ENCODE results near the gene SPATA24.

The SPATA24 gene

GRCh38 chr5:139407517-139407916 is 3.6 kb upstream of the SPATA24 start:
- DNase-seq (ENCODE audit: low read depth, low spot score), result no peak

GRCh38 chr5:139406963-139407362 is 3.1 kb upstream of the SPATA24 start:
- Histone ChIP-seq H3K9me3 (ENCODE audit: insufficient read depth, low read length) (no peaks in the 10 kb centered on the region), H3K27me3 (ENCODE audit: insufficient read depth, insufficient read length) (no peaks in the 10 kb centered on the region), H3K4me3 (ENCODE audit: insufficient read length, low read depth) (no peak overlapping the region), H3K9ac (ENCODE audit: insufficient read length, low read depth) (no peak overlapping the region), H3K4me1 (ENCODE audit: insufficient read depth, insufficient read length) (peaks cover 2% of the 10 kb centered on the region), H3K36me3 (ENCODE audit: insufficient read depth, insufficient read length, low read length) (no peaks in the 10 kb centered on the region)
- no peak for DNase-seq (ENCODE audit: low read depth, low spot score)
- TF ChIP-seq ZNF274 (IDR thresholded peaks at IDR 0.05; ENCODE audit: low read depth, low read length) (no peak), SUZ12 (IDR thresholded peaks at IDR 0.05; ENCODE audit: extremely low read depth, insufficient read depth, insufficient read length) (no peak), YY1 (IDR thresholded peaks at IDR 0.05; ENCODE audit: insufficient read depth, insufficient read length) (no peak)

More at GRCh38 chr5:139407517-139407916, 3.6 kb upstream of the SPATA24 start:
- TF ChIP-seq ZNF274 (IDR thresholded peaks at IDR 0.05; ENCODE audit: low read depth, low read length) (no peak), YY1 (IDR thresholded peaks at IDR 0.05; ENCODE audit: insufficient read depth, insufficient read length) (no peak), SUZ12 (IDR thresholded peaks at IDR 0.05; ENCODE audit: extremely low read depth, insufficient read depth, insufficient read length) (no peak)
- Histone ChIP-seq H3K36me3 (ENCODE audit: insufficient read depth, insufficient read length, low read length) (peaks cover 2% of the 10 kb centered on the region), H3K4me3 (ENCODE audit: insufficient read length, low read depth) (no peak overlapping the region), H3K9me3 (ENCODE audit: insufficient read depth, low read length) (no peaks in the 10 kb centered on the region), H3K4me1 (ENCODE audit: insufficient read depth, insufficient read length) (peaks cover 2% of the 10 kb centered on the region), H3K27me3 (ENCODE audit: insufficient read depth, insufficient read length) (no peaks in the 10 kb centered on the region), H3K9ac (ENCODE audit: insufficient read length, low read depth) (no peak overlapping the region)

GRCh38 chr5:139404484-139404840 is 573 bp upstream of the SPATA24 start:
- no peak for TF ChIP-seq SUZ12 (IDR thresholded peaks at IDR 0.05; ENCODE audit: extremely low read depth, insufficient read depth, insufficient read length)
- no peak for TF ChIP-seq YY1 (IDR thresholded peaks at IDR 0.05; ENCODE audit: insufficient read depth, insufficient read length)
- TF ChIP-seq ZNF274 (IDR thresholded peaks at IDR 0.05; ENCODE audit: low read depth, low read length), result no peak
- Histone ChIP-seq H3K9ac (ENCODE audit: insufficient read length, low read depth) (peak overlapping the region; percentile 76), H3K4me3 (ENCODE audit: insufficient read length, low read depth) (peak overlapping the region; percentile 32), H3K36me3 (ENCODE audit: insufficient read depth, insufficient read length, low read length) (peaks cover 6% of the 10 kb centered on the region), H3K9me3 (ENCODE audit: insufficient read depth, low read length) (no peaks in the 10 kb centered on the region), H3K4me1 (ENCODE audit: insufficient read depth, insufficient read length) (peaks cover 2% of the 10 kb centered on the region), H3K27me3 (ENCODE audit: insufficient read depth, insufficient read length) (no peaks in the 10 kb centered on the region)
- DNase-seq (ENCODE audit: low read depth, low spot score), result no peak

- Histone ChIP-seq H3K9me3 (ENCODE audit: insufficient read depth, low read length) (no peaks in the 10 kb centered on the region), H3K4me1 (ENCODE audit: insufficient read depth, insufficient read length) (peaks cover 2% of the 10 kb centered on the region), H3K4me3 (ENCODE audit: insufficient read length, low read depth) (peak overlapping the region; percentile 59), H3K27me3 (ENCODE audit: insufficient read depth, insufficient read length) (no peaks in the 10 kb centered on the region), H3K36me3 (ENCODE audit: insufficient read depth, insufficient read length, low read length) (peaks cover 6% of the 10 kb centered on the region), H3K9ac (ENCODE audit: insufficient read length, low read depth) (peak overlapping the region; percentile 76)
- TF ChIP-seq YY1 (IDR thresholded peaks at IDR 0.05; ENCODE audit: insufficient read depth, insufficient read length) (no peak), SUZ12 (IDR thresholded peaks at IDR 0.05; ENCODE audit: extremely low read depth, insufficient read depth, insufficient read length) (no peak), ZNF274 (IDR thresholded peaks at IDR 0.05; ENCODE audit: low read depth, low read length) (no peak)
- DNase-seq (ENCODE audit: low read depth, low spot score), result no peak
Measured at GRCh38 chr5:139403418-139403786, 487 bp downstream of the SPATA24 start.

- Histone ChIP-seq H3K9me3 (ENCODE audit: insufficient read depth, low read length) (no peaks in the 10 kb centered on the region), H3K36me3 (ENCODE audit: insufficient read depth, insufficient read length, low read length) (peaks cover 6% of the 10 kb centered on the region), H3K27me3 (ENCODE audit: insufficient read depth, insufficient read length) (no peaks in the 10 kb centered on the region), H3K4me3 (ENCODE audit: insufficient read length, low read depth) (no peak overlapping the region), H3K9ac (ENCODE audit: insufficient read length, low read depth) (no peak overlapping the region), H3K4me1 (ENCODE audit: insufficient read depth, insufficient read length) (peaks cover 2% of the 10 kb centered on the region)
- peak; percentile 27 for DNase-seq (ENCODE audit: low read depth, low spot score)
- TF ChIP-seq ZNF274 (IDR thresholded peaks at IDR 0.05; ENCODE audit: low read depth, low read length), result no peak
- no peak for TF ChIP-seq SUZ12 (IDR thresholded peaks at IDR 0.05; ENCODE audit: extremely low read depth, insufficient read depth, insufficient read length)
- TF ChIP-seq YY1 (IDR thresholded peaks at IDR 0.05; ENCODE audit: insufficient read depth, insufficient read length), result no peak
Measured at GRCh38 chr5:139402561-139403158, 1.2 kb downstream of the SPATA24 start.

- TF ChIP-seq YY1 (IDR thresholded peaks at IDR 0.05; ENCODE audit: insufficient read depth, insufficient read length) (no peak), ZNF274 (IDR thresholded peaks at IDR 0.05; ENCODE audit: low read depth, low read length) (no peak), SUZ12 (IDR thresholded peaks at IDR 0.05; ENCODE audit: extremely low read depth, insufficient read depth, insufficient read length) (no peak)
Measured at GRCh38 chr5:139401546-139401945, 2.3 kb downstream of the SPATA24 start.

GRCh38 chr5:139399501-139400121 is 4.3 kb downstream of the SPATA24 start:
- TF ChIP-seq ZNF274 (IDR thresholded peaks at IDR 0.05; ENCODE audit: low read depth, low read length) (no peak), YY1 (IDR thresholded peaks at IDR 0.05; ENCODE audit: insufficient read depth, insufficient read length) (no peak), SUZ12 (IDR thresholded peaks at IDR 0.05; ENCODE audit: extremely low read depth, insufficient read depth, insufficient read length) (no peak)
- H3K9ac ChIP-seq (ENCODE audit: insufficient read length, low read depth), result no peak overlapping the region
- H3K4me1 ChIP-seq (ENCODE audit: insufficient read depth, insufficient read length), result peaks cover 11% of the 10 kb centered on the region
- H3K9me3 ChIP-seq (ENCODE audit: insufficient read depth, low read length), result no peaks in the 10 kb centered on the region
- no peak overlapping the region for H3K4me3 ChIP-seq (ENCODE audit: insufficient read length, low read depth)
- no peaks in the 10 kb centered on the region for H3K27me3 ChIP-seq (ENCODE audit: insufficient read depth, insufficient read length)
- peaks cover 6% of the 10 kb centered on the region for H3K36me3 ChIP-seq (ENCODE audit: insufficient read depth, insufficient read length, low read length)
- DNase-seq (ENCODE audit: low read depth, low spot score), result no peak

More at GRCh38 chr5:139401546-139401945, 2.3 kb downstream of the SPATA24 start:
- Histone ChIP-seq H3K36me3 (ENCODE audit: insufficient read depth, insufficient read length, low read length) (peaks cover 6% of the 10 kb centered on the region), H3K4me1 (ENCODE audit: insufficient read depth, insufficient read length) (peaks cover under 1% of the 10 kb centered on the region), H3K9ac (ENCODE audit: insufficient read length, low read depth) (no peak overlapping the region), H3K4me3 (ENCODE audit: insufficient read length, low read depth) (no peak overlapping the region), H3K27me3 (ENCODE audit: insufficient read depth, insufficient read length) (no peaks in the 10 kb centered on the region), H3K9me3 (ENCODE audit: insufficient read depth, low read length) (no peaks in the 10 kb centered on the region)
- DNase-seq (ENCODE audit: low read depth, low spot score), result no peak

Data from NT2/D1 (cell line).